Measurements from ENCODE around the gene XPO5.

The XPO5 gene

DNA sequence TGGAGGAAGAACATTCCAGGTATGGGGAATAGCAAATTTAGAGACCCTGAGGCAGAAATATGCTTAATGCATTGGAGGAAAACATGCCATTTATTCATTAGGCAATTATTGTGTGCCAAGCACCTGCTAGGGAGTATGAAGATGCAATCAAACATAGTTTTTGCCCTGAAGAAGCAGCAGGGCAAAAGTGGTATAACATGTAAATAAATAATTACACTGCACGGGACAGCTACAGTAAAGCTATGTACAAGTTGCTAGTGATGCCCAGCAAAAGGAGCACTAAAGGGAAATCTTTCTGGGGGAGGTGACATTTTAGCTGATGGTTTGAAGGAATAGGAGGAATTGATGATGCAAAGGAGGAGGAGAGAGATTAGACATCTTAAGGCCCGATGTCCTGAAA is 99.1 kb downstream of the XPO5 start:
- no peak for DNase-seq
- peak overlapping the region; percentile 82 to 87; a peak in 3 of 4 replicates for H3K4me3 ChIP-seq (ENCODE audit: low read depth in 1 of 2, low read length in 2 of 2)
- no peak overlapping the region for H3K27ac ChIP-seq (ENCODE audit: low read length)
- H3K79me2 ChIP-seq (ENCODE audit: insufficient read depth, low read length) = peaks cover 30% of the 10 kb centered on the region
- TF ChIP-seq CTCF (IDR thresholded peaks at IDR 0.05; ENCODE audit: borderline replicate concordance, extremely low read depth, low read length, poor library complexity, severe bottlenecking) (no peak), EZH2 (IDR thresholded peaks at IDR 0.05; ENCODE audit: borderline replicate concordance, low read depth, low read length, severe bottlenecking) (no peak)
- H3K4me2 ChIP-seq (ENCODE audit: insufficient read depth, low read length) = peak overlapping the region; percentile 88
- peak overlapping the region; percentile 67 for H3K9ac ChIP-seq (ENCODE audit: low read depth, low read length)
- peaks cover 28% of the 10 kb centered on the region for H3K4me1 ChIP-seq (ENCODE audit: insufficient read depth, low read length)
- no peaks in the 10 kb centered on the region for H3K9me3 ChIP-seq (ENCODE audit: insufficient read depth, low read length, severe bottlenecking)
- no peaks in the 10 kb centered on the region for H4K20me1 ChIP-seq (ENCODE audit: insufficient read depth, low read length)
- ATAC-seq (ENCODE audit: insufficient read depth, low read depth) = no peak
- no peaks in the 10 kb centered on the region for H3K36me3 ChIP-seq (ENCODE audit: insufficient read depth, low read length)
- no peaks in the 10 kb centered on the region for H3K27me3 ChIP-seq (ENCODE audit: insufficient read depth, low read length, poor library complexity)
- peak overlapping the region; percentile 85 for H2AFZ ChIP-seq (ENCODE audit: low read depth, low read length)

GRCh38 chr6:43475516-43475915 is 100.3 kb downstream of the XPO5 start:
- DNase-seq = no peak
- no peaks in the 10 kb centered on the region for H3K9me3 ChIP-seq (ENCODE audit: insufficient read depth, low read length, severe bottlenecking)
- TF ChIP-seq CTCF (IDR thresholded peaks at IDR 0.05; ENCODE audit: borderline replicate concordance, extremely low read depth, low read length, poor library complexity, severe bottlenecking) (no peak), EZH2 (IDR thresholded peaks at IDR 0.05; ENCODE audit: borderline replicate concordance, low read depth, low read length, severe bottlenecking) (no peak)
- H3K27me3 ChIP-seq (ENCODE audit: insufficient read depth, low read length, poor library complexity) = no peaks in the 10 kb centered on the region
- H3K36me3 ChIP-seq (ENCODE audit: insufficient read depth, low read length) = no peaks in the 10 kb centered on the region
- H3K9ac ChIP-seq (ENCODE audit: low read depth, low read length) = no peak overlapping the region
- ATAC-seq (ENCODE audit: insufficient read depth, low read depth) = no peak
- no peaks in the 10 kb centered on the region for H4K20me1 ChIP-seq (ENCODE audit: insufficient read depth, low read length)
- no peak overlapping the region for H3K4me2 ChIP-seq (ENCODE audit: insufficient read depth, low read length)
- no peak overlapping the region for H2AFZ ChIP-seq (ENCODE audit: low read depth, low read length)
- H3K79me2 ChIP-seq (ENCODE audit: insufficient read depth, low read length) = peaks cover 23% of the 10 kb centered on the region
- H3K4me3 ChIP-seq (ENCODE audit: low read depth in 1 of 2, low read length in 2 of 2) = no peak overlapping the region
- H3K4me1 ChIP-seq (ENCODE audit: insufficient read depth, low read length) = peaks cover 28% of the 10 kb centered on the region
- no peak overlapping the region for H3K27ac ChIP-seq (ENCODE audit: low read length)

DNA sequence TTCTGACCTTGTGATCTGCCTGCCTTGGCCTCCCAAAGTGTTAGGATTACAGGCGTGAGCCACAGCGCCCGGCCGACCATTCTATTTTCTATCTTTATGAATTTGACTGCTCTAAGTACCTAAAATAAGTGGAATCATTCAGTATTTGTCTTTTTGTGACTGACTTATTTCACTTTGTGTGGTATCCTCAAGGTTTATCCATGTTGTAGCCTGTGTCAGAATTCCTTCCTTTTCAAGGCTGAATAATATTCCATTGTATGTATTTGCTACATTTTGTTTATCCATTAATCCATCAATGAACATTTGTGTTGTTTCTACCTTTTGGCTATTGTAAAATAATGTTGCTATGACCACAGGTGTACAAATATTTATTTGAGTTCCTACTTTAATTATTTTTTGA is 103.3 kb downstream of the XPO5 start:
- Histone ChIP-seq H3K4me2 (ENCODE audit: insufficient read depth, low read length) (no peak overlapping the region), H3K27me3 (ENCODE audit: insufficient read depth, low read length, poor library complexity) (no peaks in the 10 kb centered on the region), H3K4me3 (ENCODE audit: low read depth in 1 of 2, low read length in 2 of 2) (no peak overlapping the region), H3K27ac (ENCODE audit: low read length) (no peak overlapping the region), H3K4me1 (ENCODE audit: insufficient read depth, low read length) (peaks cover 10% of the 10 kb centered on the region), H3K9ac (ENCODE audit: low read depth, low read length) (no peak overlapping the region), H3K36me3 (ENCODE audit: insufficient read depth, low read length) (no peaks in the 10 kb centered on the region), H4K20me1 (ENCODE audit: insufficient read depth, low read length) (no peaks in the 10 kb centered on the region), H2AFZ (ENCODE audit: low read depth, low read length) (no peak overlapping the region), H3K9me3 (ENCODE audit: insufficient read depth, low read length, severe bottlenecking) (no peaks in the 10 kb centered on the region), H3K79me2 (ENCODE audit: insufficient read depth, low read length) (peaks cover under 1% of the 10 kb centered on the region; the same call in 1 of the 2 replicates)
- TF ChIP-seq CTCF (IDR thresholded peaks at IDR 0.05; ENCODE audit: borderline replicate concordance, extremely low read depth, low read length, poor library complexity, severe bottlenecking) (no peak), EZH2 (IDR thresholded peaks at IDR 0.05; ENCODE audit: borderline replicate concordance, low read depth, low read length, severe bottlenecking) (no peak)
- DNase-seq = no peak
- ATAC-seq (ENCODE audit: insufficient read depth, low read depth) = no peak
